ENCODE measurements around the gene IRX2. TPM values are rescaled to one million over a fixed set of nuclear protein-coding genes. Genes with fewer than 3 reads are reported as not detected.

Gene IRX2
- total and polyA plus RNA-seq, 10 of the 15 experiments (the other 5 are each of a cell fraction or from before 2014, with no cell fraction given), result not detected

DNA sequence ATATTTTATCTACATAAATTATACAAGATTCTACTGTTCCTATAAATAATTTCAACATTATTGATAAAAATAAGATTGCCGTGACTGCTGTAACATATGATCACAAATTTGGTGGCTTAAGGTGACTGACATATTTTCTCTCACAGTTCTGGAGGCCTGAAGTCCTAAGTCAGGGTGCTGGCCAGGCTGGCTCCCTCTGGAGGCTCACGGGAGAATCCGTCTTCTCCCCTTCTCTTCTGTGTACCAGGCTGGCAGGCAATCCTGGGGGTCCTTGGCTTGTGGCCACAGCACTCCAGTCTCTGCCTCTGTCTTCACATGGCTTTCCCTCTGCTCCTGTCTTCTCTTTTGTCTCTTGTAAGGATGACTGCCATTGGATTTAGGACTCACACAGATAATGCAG is 31.7 kb upstream of the IRX2 start:
- intact Hi-C loops (cut with micrococcal nuclease; ENCODE audit: unreplicated experiment), result no loop called here
- BruUV-seq (replicated peaks), result no TSS peak
- no peak overlapping the region for H3K9ac ChIP-seq (ENCODE audit: control insufficient read depth, insufficient read depth, low read length)
- no peak overlapping the region for H3K27ac ChIP-seq (ENCODE audit: control insufficient read depth, insufficient read depth)
- no peak overlapping the region for H2AFZ ChIP-seq (ENCODE audit: control insufficient read depth, low read depth, low read length)
- no peaks in the 10 kb centered on the region for H3K36me3 ChIP-seq (ENCODE audit: control insufficient read depth in 2 of 2, insufficient read depth in 2 of 2, low read length in 1 of 2)
- SMC1A ChIA-PET (ENCODE audit: uncharacterized antibody, unreplicated experiment), result no interaction called here
- CTCF ChIA-PET, result no interaction called here
- POLR2A ChIA-PET, result no interaction called here
- RAD21 ChIA-PET (ENCODE audit: unreplicated experiment), result no interaction called here
- H3K9me3 ChIP-seq (replicated peaks; ENCODE audit: control insufficient read depth, insufficient read depth, low read length), result no peaks in the 10 kb centered on the region; the same call in 2 of the 3 replicates
- no peaks in the 10 kb centered on the region for H3K79me2 ChIP-seq (ENCODE audit: control insufficient read depth, insufficient read depth, low read length)
- no peaks in the 10 kb centered on the region for H3K27me3 ChIP-seq (replicated peaks in 1 of 2; ENCODE audit: control insufficient read depth in 2 of 2, insufficient read depth in 2 of 2, low read length in 1 of 2)
- FAIRE-seq (no peak), DNase-seq (ENCODE audit: low read depth, low spot score) (no peak), ATAC-seq (no peak)
- no peak overlapping the region for H3K4me2 ChIP-seq (ENCODE audit: control insufficient read depth, insufficient read depth)
- no peak for TF ChIP-seq TCF12 (IDR thresholded peaks at IDR 0.05; ENCODE audit: low read depth, low read length)
- TF ChIP-seq RFX5 (IDR thresholded peaks at IDR 0.05; ENCODE audit: low read depth, low read length), result no peak
- no peak for TF ChIP-seq BHLHE40 (IDR thresholded peaks at IDR 0.05; ENCODE audit: borderline replicate concordance in 1 of 2, low read depth in 2 of 2, low read length in 1 of 2)
- no peak for TF ChIP-seq TCF3 (IDR thresholded peaks at IDR 0.05; ENCODE audit: borderline replicate concordance, insufficient read depth, low read depth, low read length)
- no peak for TF ChIP-seq SMAD1 (IDR thresholded peaks at IDR 0.05; ENCODE audit: low read depth, partially characterized antibody)
- no peak for TF ChIP-seq JUNB (IDR thresholded peaks at IDR 0.05)
- TF ChIP-seq, protein P1, sequence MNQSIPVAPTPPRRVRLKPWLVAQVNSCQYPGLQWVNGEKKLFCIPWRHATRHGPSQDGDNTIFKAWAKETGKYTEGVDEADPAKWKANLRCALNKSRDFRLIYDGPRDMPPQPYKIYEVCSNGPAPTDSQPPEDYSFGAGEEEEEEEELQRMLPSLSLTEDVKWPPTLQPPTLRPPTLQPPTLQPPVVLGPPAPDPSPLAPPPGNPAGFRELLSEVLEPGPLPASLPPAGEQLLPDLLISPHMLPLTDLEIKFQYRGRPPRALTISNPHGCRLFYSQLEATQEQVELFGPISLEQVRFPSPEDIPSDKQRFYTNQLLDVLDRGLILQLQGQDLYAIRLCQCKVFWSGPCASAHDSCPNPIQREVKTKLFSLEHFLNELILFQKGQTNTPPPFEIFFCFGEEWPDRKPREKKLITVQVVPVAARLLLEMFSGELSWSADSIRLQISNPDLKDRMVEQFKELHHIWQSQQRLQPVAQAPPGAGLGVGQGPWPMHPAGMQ (IDR thresholded peaks at IDR 0.05; ENCODE audit: borderline replicate concordance), result no peak
- TF ChIP-seq IRF4 (IDR thresholded peaks at IDR 0.05; ENCODE audit: low read depth, low read length), result no peak
- TF ChIP-seq, protein P2, sequence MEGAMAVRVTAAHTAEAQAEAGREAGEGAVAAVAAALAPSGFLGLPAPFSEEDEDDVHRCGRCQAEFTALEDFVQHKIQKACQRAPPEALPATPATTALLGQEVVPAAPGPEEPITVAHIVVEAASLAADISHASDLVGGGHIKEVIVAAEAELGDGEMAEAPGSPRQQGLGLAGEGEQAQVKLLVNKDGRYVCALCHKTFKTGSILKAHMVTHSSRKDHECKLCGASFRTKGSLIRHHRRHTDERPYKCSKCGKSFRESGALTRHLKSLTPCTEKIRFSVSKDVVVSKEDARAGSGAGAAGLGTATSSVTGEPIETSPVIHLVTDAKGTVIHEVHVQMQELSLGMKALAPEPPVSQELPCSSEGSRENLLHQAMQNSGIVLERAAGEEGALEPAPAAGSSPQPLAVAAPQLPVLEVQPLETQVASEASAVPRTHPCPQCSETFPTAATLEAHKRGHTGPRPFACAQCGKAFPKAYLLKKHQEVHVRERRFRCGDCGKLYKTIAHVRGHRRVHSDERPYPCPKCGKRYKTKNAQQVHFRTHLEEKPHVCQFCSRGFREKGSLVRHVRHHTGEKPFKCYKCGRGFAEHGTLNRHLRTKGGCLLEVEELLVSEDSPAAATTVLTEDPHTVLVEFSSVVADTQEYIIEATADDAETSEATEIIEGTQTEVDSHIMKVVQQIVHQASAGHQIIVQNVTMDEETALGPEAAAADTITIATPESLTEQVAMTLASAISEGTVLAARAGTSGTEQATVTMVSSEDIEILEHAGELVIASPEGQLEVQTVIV (IDR thresholded peaks at IDR 0.05; ENCODE audit: borderline replicate concordance, partially characterized antibody), result no peak
- 4% methylated on average over 3 of the region's 3 CpGs for WGBS (ENCODE audit: insufficient coverage, insufficient replicate concordance, low lambda C conversion rate, missing lambda C conversion rate)
- in situ Hi-C loops (cut with MboI), result no loop called here
- no peaks in the 10 kb centered on the region for H4K20me1 ChIP-seq (ENCODE audit: control insufficient read depth, insufficient read depth)
- H3K4me3 ChIP-seq, result no peak overlapping the region
- H3K4me1 ChIP-seq (ENCODE audit: control insufficient read depth, insufficient read depth, low read length), result no peaks in the 10 kb centered on the region
